Cerebellar cortex (tissue), 1 donor: ENCODE data around the gene SORBS2.
"Not testable (repeated sequence)": the region's sequence is repeated elsewhere in the genome, so short reads cannot be mapped to it uniquely, and the experiment has no call there.

Source experiments
- DNase-seq: peaks from one replicate; pipeline ENCODE4 v3.0.0-alpha.2; 2015; ENCODE audit warnings: low spot score

SORBS2 gene

GRCh38 chr4:185714524-185714923 lies 97.5 kb downstream of the SORBS2 start:
- DNase-seq: not testable (repeated sequence)

- DNase-seq: no peak
These were observed 98.3 kb downstream of the SORBS2 start for GRCh38 chr4:185713731-185714130.

- DNase-seq: no peak
These were observed 98.7 kb downstream of the SORBS2 start for GRCh38 chr4:185713272-185713671.

GRCh38 chr4:185712350-185713024 lies 99.5 kb downstream of the SORBS2 start:
- DNase-seq: no peak

- no peak for DNase-seq
These were observed 100.3 kb downstream of the SORBS2 start for GRCh38 chr4:185711726-185712125.

- DNase-seq: no peak
These were observed 101.5 kb downstream of the SORBS2 start for GRCh38 chr4:185710487-185710995.

GRCh38 chr4:185709802-185710486 lies 102.0 kb downstream of the SORBS2 start:
- DNase-seq: no peak

GRCh38 chr4:185708348-185708747 lies 103.6 kb downstream of the SORBS2 start:
- no peak for DNase-seq

- not testable (repeated sequence) for DNase-seq
These were observed 104.4 kb downstream of the SORBS2 start for GRCh38 chr4:185707622-185708021.

- no peak for DNase-seq
These were observed 109.8 kb downstream of the SORBS2 start for GRCh38 chr4:185702147-185702663.

GRCh38 chr4:185700630-185701029 lies 111.4 kb downstream of the SORBS2 start:
- no peak for DNase-seq

- DNase-seq: no peak
These were observed 111.9 kb downstream of the SORBS2 start for GRCh38 chr4:185700048-185700447.

GRCh38 chr4:185697488-185697887 lies 114.5 kb downstream of the SORBS2 start:
- no peak for DNase-seq

GRCh38 chr4:185695743-185696142 lies 116.3 kb downstream of the SORBS2 start:
- no peak for DNase-seq

- no peak for DNase-seq
These were observed 118.3 kb downstream of the SORBS2 start for GRCh38 chr4:185693548-185694215.

GRCh38 chr4:185689407-185689806 lies 122.6 kb downstream of the SORBS2 start:
- no peak for DNase-seq

- DNase-seq: no peak
These were observed 126.2 kb downstream of the SORBS2 start for GRCh38 chr4:185685804-185686203.

- no peak for DNase-seq
These were observed 128.1 kb downstream of the SORBS2 start for GRCh38 chr4:185683896-185684295.

- DNase-seq: no peak
These were observed 128.8 kb downstream of the SORBS2 start for GRCh38 chr4:185683222-185683621.

- DNase-seq: no peak
These were observed 129.8 kb downstream of the SORBS2 start for GRCh38 chr4:185682236-185682635.

- DNase-seq: no peak
These were observed 130.4 kb downstream of the SORBS2 start for GRCh38 chr4:185681604-185682003.

- no peak for DNase-seq
These were observed 131.4 kb downstream of the SORBS2 start for GRCh38 chr4:185680617-185681016.

GRCh38 chr4:185679523-185679922 lies 132.5 kb downstream of the SORBS2 start:
- no peak for DNase-seq
